GM21717 (cell line): ENCODE measurements around the gene KCNJ14.

Experiments used
- ATAC-seq: cut with Tn5 transposase; IDR thresholded peaks from one replicate; pipeline ENCODE4 v1.9.1; 2021; ENCODE audit warnings: mild to moderate bottlenecking, moderate library complexity; ENCODE audit not compliant: unreplicated experiment

KCNJ14 gene

DNA sequence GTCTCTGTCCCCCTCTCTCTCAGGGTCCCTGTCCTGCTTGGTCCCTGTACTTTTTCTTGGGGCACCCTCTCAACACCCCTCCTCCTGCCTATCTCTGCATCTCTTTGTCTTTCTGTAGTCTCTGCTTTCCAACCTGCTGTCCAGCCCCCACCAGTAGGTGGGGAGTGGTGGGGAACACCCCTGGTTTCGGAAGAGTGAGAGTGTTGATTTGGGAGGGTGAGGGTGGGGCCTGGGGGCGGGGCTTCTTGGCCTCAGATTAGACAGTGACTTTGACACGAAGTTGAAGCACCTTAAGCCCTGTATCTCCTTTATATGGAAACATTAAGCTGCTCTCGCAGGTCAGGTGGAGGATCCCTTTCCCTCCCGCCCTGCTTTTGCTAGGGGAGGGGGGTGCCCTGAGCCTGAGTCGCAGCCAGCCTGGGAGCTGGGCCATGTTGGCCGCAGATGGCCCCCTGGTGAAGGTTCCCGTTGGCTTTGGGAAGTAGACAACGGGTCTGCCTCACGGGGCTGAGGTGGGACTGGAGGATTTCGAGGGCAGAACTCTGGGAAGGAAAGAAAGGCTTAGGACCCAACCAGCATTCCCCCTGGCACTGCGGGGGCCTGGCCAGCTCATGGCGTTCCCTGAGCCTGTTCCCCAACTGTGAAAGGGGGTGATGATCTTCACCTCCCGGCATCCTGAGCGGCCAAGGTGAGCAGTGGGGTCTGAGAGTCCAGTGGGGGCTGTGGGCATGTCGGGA lies at the start of gene KCNJ14:
KCNJ14 (plus strand) TSS at position 404 of the 737 bp plus-strand sequence. CDS start 6,151 bp downstream, outside the sequence.
- no peak for ATAC-seq

DNA sequence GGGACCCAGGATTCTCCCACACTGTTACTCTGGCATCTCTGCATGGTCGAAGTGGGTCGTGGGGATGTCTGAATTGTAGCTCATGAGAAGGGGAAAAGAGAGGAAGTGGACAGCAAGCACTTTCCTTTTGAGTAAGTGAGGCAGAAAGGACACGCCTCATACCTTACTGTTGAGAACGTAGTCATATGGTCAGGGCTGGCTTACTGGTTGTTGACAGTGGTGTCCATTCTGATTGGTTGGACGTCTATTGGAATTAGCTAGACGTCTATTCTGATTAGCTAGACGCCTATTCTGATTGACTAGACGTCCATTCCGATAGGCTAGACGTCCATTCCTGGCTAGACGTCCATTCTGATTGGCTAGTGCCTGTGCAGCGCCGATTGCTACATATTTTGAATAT lies 49.5 kb upstream of the KCNJ14 start:
- ATAC-seq: no peak

DNA sequence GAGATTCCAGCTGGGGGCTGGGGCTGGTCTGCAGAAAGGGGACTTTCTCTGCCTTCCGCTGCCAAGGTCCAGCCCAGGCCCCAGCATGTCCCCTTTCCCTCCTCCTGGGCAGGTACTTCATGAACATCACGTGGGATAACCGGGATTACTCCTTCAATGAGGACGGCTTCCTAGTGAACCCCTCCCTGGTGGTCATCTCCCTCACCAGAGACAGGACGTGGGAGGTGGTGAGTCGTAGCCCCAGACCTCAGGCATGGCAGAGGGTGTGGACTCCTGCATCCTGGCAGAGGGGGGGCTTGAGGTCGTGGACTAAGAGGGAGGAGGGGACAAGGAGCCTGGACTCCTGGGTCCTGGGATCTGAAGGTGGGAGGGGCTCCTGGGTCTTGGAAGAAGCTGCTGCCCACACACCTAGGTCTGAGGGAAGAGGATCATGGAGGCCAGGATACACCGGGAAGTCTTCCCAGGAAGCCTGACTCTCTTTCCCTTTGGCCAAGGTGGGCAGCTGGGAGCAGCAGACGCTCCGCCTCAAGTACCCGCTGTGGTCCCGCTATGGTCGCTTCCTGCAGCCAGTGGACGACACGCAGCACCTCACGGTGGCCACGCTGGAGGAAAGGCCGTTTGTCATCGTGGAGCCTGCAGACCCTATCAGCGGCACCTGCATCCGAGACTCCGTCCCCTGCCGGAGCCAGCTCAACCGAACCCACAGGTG lies 41.3 kb upstream of the KCNJ14 start:
- ATAC-seq: no peak

DNA sequence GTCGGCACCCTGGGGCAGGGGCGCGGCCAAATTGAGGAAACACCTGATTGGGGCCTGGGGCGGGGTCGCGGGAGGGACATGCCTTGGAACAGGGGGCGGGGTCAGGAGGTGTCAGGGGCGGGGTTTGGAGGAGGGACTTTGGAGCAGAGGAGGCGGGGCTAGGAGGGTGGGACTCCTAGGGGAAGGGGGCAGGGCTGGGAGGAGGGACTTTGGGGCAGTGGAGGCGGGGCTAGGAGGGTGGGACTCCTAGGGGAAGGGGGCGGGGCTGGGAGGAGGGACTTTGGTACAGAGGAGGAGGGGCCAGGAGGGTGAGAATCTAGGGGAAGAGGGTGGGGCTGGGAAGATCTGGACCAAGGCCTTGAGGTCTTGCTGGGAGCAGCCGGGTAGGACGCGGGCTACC lies 40.0 kb upstream of the KCNJ14 start:
- no peak for ATAC-seq

DNA sequence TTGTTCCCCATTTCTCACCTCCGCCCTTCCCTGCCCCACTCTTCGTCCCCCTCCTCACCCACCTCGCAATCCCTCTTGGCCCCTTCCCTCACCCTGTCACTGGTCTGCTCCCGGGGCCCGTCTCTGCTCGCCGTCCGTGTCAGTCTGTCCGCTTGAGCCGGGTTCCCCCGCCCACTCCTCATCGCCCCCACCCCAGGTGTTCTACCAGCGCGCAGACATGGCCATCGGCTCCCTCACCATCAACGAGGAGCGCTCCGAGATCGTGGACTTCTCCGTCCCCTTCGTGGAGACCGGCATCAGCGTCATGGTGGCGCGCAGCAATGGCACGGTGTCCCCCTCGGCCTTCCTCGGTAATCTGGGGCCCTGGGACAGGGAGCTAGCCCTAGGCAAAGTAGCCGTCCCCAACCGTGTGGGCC lies 39.6 kb upstream of the KCNJ14 start:
- ATAC-seq: no peak

DNA sequence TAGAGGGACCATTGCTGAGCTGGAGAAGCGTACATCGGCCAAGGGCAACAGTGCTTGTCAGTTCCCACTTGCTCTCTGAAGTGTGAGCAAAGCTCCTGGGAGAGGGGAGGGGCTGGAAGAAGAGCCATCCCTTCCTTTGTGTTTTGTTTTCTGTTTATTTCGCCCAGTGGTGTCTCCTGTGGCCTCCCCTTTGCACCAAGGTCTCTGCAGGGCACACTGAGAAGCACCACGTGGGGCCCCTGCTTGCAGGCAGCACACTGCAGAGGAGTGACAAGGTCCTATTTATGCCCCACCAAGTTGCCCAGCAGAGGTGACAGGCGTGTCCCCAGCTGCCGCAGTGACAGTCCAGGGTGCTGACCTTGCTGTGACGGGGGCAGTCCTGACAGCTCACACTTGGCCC lies 38.0 kb upstream of the KCNJ14 start:
- no peak for ATAC-seq

DNA sequence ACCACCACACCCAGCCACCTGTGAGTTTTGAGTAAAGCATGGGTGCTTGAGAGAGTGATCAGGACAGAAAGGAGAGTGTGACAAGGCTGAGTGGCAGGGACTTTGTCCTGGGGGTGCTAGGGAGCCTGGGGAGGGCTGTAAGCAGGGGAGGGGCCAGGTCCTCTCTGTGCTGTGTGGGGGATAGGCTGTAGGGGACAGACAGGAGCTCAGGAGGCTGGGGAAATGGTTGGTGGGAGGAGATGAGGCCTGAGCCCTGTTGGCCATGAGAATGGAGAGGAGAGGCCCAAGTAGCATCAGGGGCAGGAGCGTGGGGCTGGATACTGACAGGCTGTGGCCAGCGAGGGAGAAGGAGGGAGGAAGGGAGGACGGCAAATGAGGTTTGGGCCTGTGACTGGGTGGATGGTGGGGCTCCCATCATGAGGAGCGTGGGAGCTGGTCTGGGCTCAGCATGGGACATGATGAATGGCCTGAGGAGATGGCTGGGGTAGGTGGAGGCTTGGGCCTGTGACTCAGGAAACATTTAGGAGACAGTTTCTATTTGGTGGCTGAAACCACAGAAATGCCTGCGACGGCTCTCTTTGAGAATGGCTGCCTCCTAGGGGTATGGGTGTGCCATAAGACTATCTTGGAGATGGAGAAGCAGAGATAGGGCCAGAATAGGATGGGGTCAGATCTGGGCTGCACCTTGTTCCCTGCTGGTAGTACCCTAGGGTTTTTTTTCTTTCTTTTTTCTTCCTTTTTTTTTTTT lies 36.9 kb upstream of the KCNJ14 start:
- no peak for ATAC-seq

DNA sequence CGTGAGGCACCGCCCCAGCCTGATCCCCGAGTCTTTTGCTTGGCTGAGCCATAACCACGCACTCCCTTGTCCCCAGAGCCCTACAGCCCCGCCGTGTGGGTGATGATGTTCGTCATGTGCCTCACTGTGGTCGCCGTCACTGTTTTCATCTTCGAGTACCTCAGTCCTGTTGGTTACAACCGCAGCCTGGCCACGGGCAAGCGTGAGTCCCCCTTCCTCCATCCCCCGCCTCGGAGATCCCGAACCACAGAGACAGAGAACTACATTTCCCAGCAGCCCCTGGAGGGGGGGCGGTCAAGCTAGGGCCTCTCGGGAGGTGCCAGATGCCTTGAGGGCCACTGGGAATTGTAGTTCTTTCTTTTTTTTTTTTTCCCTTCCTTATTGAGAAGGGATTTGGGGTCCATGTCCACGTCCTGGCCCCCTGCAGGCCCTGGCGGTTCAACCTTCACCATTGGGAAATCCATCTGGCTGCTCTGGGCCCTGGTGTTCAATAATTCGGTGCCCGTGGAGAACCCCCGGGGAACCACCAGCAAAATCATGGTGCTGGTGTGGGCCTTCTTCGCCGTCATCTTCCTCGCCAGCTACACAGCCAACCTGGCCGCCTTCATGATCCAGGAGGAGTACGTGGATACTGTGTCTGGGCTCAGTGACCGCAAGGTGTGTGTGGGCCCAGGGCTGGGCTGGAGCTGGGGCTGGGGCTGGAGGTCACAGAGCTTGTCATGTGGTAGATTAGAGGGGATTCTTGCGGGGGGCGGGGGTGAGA lies 36.0 kb upstream of the KCNJ14 start:
- ATAC-seq: no peak

DNA sequence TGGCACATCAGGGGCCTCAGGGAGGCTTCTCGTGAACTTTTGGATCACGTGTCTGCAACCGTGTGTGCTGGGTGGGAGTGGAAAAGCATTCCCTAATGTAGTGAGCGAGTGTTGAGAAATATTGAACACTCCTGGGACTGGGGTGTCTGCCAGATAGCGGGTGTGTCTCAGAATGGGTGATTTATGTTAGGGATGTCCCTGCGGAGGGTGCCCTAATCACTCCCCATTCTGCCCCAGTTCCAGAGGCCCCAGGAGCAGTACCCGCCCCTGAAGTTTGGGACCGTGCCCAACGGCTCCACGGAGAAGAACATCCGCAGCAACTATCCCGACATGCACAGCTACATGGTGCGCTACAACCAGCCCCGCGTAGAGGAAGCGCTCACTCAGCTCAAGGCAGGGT lies 33.8 kb upstream of the KCNJ14 start:
- ATAC-seq: no peak

DNA sequence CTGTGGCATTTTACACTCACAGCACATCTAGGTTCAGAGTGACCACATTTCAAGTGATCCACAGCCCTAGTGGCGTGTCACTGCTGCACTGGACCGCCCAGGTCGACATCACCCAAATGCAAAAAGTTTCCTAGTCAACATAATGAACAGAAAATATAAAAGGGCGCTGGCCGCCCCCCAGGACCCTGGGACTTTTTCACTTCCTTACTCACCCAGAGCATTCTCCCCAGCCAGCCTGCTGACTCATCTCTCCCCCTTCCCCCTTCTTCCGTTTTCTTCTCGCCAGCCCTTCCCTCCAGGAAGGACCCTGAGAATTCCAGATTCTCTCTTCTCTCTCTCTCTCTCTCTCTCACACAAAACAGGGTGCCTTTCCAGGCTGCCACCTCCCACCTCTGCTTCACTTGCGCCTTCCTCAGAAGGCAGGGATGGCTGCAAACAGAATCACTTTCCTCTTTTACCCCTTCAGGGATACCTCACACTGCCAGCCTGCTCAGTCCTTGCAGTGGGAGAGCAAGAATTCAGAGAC lies 30.6 kb upstream of the KCNJ14 start:
- ATAC-seq: no peak

DNA sequence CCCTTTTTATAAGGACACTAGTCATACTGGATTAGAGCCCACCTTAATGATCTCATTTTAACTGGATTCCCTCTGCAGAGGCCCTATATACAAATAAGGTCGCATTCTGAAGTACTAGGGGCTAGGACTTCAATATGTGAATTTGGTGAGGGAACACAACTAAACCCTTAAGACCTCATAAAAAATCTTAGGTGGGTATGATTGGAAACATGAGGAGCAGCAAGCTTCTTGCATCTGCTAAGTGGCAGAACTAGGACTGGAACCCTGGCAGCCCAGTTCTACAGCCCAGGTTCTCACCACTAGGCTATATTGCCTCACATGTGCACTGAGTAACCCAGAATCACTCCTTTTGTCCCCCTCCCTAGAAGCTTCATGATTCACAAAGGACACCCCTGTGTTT lies 26.7 kb upstream of the KCNJ14 start:
- no peak for ATAC-seq

DNA sequence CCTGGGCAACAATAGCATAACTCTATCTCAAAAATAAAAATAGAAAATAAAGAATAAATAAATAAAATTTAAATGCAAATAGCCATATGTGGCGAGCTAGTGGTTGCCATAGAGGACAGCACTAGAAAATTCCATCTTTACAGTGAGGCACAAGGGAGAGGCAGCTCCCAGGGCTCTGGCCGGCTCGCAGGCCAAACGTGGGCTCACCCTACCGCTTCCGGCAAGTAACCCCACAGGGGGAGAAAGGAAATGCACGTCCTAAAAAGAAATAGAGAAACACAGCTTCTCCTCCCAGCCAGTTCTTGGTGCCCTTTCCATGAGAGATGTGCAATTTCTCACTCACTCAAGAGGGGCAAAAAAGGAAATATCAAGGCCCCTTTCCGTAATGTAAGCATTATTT lies 22.0 kb upstream of the KCNJ14 start:
- no peak for ATAC-seq

DNA sequence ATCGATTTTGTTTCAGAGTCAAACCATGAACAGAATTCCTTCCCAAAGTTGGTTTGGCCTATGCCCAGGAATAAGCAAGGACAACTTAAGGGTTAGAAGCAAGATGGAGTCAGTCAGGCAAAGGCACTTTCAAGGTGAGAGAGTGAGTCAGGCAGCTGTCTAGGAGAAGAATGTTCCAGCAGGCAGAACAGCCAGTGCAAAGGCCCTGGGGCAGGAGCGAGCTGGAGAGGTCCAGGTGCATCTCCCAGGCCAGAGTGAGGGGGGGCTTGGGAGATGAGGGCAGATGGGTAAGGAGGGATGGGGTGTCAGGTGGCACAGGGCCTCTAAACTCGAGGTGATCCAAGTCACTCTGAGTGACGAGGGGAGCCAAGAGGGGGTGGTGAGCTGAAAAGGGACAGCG lies 18.8 kb upstream of the KCNJ14 start:
- ATAC-seq: no peak

DNA sequence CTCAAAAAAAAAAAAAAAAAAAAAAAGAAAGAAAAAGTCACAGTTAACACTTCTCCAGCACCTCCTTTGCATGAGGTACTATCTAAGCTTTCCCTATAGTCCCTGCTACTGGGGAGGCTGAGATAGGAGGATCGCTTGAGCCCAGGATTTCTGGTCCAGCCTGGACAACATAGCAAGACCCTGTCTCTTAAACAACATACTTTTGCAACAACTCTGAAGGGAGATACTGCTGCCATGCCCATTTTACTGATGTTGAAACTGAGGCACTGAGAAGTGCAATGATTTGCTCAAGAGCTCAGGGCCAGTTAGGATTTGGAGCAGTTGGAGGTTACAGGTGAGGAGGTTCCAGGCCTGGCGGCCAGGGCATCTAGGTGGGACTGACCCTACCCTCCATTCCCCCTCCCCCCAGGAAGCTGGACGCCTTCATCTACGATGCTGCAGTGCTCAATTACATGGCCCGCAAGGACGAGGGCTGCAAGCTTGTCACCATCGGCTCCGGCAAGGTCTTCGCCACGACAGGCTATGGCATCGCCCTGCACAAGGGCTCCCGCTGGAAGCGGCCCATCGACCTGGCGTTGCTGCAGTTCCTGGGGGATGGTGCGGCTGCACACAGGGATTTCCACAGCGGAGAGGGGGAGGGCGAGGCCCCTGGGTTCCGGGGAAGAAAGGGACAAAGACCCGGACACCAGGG lies 13.9 kb upstream of the KCNJ14 start:
- ATAC-seq: no peak

DNA sequence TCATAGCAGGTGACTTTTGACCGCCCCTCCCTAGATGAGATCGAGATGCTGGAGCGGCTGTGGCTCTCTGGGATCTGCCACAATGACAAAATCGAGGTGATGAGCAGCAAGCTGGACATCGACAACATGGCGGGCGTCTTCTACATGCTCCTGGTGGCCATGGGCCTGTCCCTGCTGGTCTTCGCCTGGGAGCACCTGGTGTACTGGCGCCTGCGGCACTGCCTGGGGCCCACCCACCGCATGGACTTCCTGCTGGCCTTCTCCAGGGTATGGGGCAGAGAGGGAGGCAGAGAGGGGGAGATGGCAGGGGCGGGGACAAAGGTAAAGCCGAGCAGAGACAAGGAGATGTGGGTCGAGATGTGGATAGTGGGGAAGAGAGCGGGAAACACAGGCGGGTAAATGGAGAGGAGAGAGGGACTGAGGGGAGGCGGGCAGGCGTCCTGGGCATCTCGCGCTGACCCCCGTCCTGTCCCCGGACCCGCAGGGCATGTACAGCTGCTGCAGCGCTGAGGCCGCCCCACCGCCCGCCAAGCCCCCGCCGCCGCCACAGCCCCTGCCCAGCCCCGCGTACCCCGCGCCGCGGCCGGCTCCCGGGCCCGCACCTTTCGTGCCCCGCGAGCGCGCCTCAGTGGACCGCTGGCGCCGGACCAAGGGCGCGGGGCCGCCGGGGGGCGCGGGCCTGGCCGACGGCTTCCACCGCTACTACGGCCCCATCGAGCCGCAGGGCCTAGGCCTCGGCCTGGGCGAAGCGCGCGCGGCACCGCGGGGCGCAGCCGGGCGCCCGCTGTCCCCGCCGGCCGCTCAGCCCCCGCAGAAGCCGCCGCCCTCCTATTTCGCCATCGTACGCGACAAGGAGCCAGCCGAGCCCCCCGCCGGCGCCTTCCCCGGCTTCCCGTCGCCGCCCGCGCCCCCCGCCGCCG lies 13.0 kb upstream of the KCNJ14 start:
- ATAC-seq: no peak

DNA sequence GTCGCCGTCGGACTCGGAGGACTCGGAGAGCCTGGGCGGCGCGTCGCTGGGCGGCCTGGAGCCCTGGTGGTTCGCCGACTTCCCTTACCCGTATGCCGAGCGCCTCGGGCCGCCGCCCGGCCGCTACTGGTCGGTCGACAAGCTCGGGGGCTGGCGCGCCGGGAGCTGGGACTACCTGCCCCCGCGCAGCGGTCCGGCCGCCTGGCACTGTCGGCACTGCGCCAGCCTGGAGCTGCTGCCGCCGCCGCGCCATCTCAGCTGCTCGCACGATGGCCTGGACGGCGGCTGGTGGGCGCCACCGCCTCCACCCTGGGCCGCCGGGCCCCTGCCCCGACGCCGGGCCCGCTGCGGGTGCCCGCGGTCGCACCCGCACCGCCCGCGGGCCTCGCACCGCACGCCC lies 12.1 kb upstream of the KCNJ14 start:
- ATAC-seq: no peak

DNA sequence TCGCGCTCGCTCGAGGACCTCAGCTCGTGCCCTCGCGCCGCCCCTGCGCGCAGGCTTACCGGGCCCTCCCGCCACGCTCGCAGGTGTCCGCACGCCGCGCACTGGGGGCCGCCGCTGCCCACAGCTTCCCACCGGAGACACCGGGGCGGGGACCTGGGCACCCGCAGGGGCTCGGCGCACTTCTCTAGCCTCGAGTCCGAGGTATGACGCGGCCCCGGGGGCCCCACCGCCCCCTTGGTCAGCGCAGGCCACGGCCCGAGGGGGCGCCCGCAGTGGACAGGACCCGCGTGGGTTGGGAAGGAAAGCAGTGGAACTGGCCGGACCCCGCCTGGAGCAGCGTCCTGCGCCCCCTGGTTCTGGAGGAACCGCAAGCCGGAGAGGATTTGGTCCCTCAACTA lies 11.6 kb upstream of the KCNJ14 start:
- ATAC-seq: no peak

DNA sequence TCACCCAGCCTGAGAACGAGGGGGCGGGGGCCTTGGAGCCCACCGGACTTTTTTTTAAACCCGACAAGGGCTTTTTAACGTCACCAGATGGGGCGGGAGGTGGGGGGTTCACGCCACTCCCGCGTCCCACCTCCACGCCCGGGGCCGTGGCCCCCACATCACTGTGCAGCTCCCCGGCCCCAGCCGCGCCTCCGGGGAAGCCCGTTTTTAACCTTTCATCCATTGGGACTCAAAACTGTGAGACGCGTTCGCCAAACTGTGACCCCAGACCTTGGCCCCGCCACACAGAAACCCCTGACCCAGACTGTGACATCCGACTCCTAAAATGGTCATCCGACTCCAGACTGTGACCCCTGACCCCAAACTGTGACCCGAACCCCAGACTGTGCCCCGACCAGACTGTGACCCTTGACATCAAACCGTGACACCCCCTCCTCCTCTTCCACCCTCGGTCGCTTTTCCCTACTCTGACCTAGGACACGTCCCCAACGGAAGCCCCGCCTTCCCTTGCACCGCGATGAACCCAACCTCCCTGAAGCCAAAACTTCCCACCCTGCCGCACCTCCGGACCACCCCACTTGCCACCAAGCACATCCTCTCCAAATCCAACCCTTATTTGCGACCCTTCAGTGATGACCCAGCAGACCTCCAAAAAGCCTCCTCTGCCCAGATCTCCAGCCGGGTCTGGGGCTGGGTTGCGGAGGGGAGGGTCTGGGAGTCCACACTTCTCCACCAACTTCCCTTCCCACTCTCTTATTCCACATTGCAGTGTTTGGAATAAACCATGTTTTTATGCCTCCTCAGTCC lies 11.0 kb upstream of the KCNJ14 start:
- no peak for ATAC-seq

DNA sequence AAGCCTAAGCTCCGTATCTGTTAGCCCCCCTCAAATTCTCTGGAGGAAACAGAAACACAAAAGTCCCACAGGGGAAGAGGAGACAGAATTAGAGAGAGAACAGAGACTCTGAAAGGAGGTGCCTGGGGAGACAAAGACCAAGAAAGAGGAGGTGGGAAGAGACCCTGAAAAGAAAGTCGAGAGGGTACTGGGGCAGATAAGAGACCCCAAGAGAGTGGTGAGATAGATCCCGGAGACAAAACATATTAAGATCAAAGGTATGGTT lies 10.5 kb upstream of the KCNJ14 start:
- ATAC-seq: no peak
